ENCODE measurements around the gene B4GALT4.

Gene B4GALT4

DNA sequence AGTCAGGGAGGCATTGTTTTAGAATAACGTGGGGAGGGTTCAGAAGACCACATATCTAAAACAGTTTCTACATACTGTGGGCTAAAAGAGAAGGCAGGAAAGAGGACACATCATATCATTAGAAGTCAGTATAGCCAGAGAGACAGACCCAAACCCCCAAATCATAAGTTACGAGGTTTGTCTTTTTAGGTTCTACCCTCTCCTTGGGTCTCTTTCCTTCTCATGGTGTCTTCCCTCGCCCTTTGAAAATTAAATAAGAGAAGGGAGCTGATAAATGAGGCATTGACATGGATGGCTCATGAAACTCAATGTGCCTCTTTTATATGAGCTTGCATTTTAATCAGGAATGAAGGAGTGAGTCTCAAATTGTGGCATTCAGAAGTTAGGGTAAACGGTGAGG is 63.9 kb downstream of the B4GALT4 start:
- no peak overlapping the region for H3K4me2 ChIP-seq (ENCODE audit: low read depth, low read length, poor library complexity, severe bottlenecking)
- H3K27me3 ChIP-seq (ENCODE audit: insufficient read depth, low read length, poor library complexity, severe bottlenecking) = no peaks in the 10 kb centered on the region
- TF ChIP-seq, protein P1, sequence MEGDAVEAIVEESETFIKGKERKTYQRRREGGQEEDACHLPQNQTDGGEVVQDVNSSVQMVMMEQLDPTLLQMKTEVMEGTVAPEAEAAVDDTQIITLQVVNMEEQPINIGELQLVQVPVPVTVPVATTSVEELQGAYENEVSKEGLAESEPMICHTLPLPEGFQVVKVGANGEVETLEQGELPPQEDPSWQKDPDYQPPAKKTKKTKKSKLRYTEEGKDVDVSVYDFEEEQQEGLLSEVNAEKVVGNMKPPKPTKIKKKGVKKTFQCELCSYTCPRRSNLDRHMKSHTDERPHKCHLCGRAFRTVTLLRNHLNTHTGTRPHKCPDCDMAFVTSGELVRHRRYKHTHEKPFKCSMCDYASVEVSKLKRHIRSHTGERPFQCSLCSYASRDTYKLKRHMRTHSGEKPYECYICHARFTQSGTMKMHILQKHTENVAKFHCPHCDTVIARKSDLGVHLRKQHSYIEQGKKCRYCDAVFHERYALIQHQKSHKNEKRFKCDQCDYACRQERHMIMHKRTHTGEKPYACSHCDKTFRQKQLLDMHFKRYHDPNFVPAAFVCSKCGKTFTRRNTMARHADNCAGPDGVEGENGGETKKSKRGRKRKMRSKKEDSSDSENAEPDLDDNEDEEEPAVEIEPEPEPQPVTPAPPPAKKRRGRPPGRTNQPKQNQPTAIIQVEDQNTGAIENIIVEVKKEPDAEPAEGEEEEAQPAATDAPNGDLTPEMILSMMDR (conservative IDR thresholded peaks at IDR 0.05; ENCODE audit: low read length) = no peak
- TF ChIP-seq EZH2phosphoT487 (IDR thresholded peaks at IDR 0.05; ENCODE audit: borderline replicate concordance) = no peak
- no peaks in the 10 kb centered on the region for H4K20me1 ChIP-seq (ENCODE audit: insufficient read depth, low read length, poor library complexity, severe bottlenecking)
- no peak overlapping the region for H3K4me3 ChIP-seq (ENCODE audit: low read length, poor library complexity, severe bottlenecking)
- no peaks in the 10 kb centered on the region for H3F3A ChIP-seq (ENCODE audit: low read depth)
- H2AFZ ChIP-seq (ENCODE audit: low read length) = no peak overlapping the region
- no peaks in the 10 kb centered on the region for H3K4me1 ChIP-seq (ENCODE audit: insufficient read depth, low read length, poor library complexity, severe bottlenecking)
- no peaks in the 10 kb centered on the region for H3K9me3 ChIP-seq (ENCODE audit: insufficient read depth, low read depth, low read length)
- no peak overlapping the region for H3K9ac ChIP-seq (ENCODE audit: low read depth, low read length, poor library complexity, severe bottlenecking)
- no peaks in the 10 kb centered on the region for H3K79me2 ChIP-seq (ENCODE audit: insufficient read depth, low read length)
- H3K9me2 ChIP-seq (replicated peaks; ENCODE audit: low read depth, low read length) = no peaks in the 10 kb centered on the region
- H3K36me3 ChIP-seq (ENCODE audit: insufficient read depth, low read length) = no peaks in the 10 kb centered on the region

DNA sequence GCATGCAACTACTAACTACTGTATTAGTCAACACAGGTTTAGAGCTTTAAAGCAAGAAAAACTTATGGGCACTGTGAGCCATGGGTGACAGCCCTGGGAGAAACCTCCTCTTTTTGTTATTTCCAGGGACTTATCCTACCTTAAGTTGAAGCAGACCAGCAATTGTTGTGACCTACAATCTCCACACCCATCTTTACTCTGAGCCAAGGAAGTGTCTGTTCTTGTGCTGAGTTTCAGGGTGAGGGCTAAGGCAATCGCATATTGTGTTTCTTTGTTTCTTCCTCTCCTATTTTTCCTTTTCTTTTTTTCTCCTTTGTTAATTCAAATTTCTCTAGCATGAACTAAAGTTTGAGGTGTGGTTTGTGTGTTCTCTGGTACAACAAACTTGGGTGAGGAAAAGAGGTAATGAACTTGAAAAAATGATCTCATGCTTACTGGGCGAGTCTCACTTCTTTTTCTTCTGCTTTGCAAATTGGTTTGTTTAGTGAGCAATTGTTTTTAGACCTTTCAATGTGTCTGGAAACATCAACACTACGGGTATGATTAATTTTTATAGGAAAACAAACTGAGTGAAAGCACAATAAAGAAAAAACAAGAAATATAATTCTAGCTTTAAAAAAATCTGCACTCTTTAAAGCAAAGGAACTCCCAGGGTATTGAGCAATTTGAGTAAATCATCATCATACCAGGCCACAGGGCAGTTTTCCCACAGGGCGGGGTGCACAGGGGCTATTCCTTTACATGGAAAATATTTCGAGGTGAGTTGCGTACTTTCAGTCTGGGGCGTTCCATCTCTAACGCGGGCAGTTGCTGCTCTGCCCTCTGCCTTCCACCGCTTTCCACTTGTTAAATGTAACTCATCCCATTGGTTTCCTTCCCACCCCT is 64.6 kb downstream of the B4GALT4 start:
- Histone ChIP-seq H3K9me2 (replicated peaks; ENCODE audit: low read depth, low read length) (no peaks in the 10 kb centered on the region), H3K4me3 (ENCODE audit: low read length, poor library complexity, severe bottlenecking) (no peak overlapping the region), H3K79me2 (ENCODE audit: insufficient read depth, low read length) (no peaks in the 10 kb centered on the region), H3K9ac (ENCODE audit: low read depth, low read length, poor library complexity, severe bottlenecking) (no peak overlapping the region), H3K9me3 (ENCODE audit: insufficient read depth, low read depth, low read length) (no peaks in the 10 kb centered on the region), H3K4me2 (ENCODE audit: low read depth, low read length, poor library complexity, severe bottlenecking) (no peak overlapping the region), H3K27me3 (ENCODE audit: insufficient read depth, low read length, poor library complexity, severe bottlenecking) (no peaks in the 10 kb centered on the region), H3K4me1 (ENCODE audit: insufficient read depth, low read length, poor library complexity, severe bottlenecking) (no peaks in the 10 kb centered on the region), H3K36me3 (ENCODE audit: insufficient read depth, low read length) (no peaks in the 10 kb centered on the region), H2AFZ (ENCODE audit: low read length) (no peak overlapping the region), H4K20me1 (ENCODE audit: insufficient read depth, low read length, poor library complexity, severe bottlenecking) (no peaks in the 10 kb centered on the region), H3F3A (ENCODE audit: low read depth) (no peaks in the 10 kb centered on the region)
- TF ChIP-seq EZH2phosphoT487 (IDR thresholded peaks at IDR 0.05; ENCODE audit: borderline replicate concordance) = no peak
- TF ChIP-seq, protein P1 (conservative IDR thresholded peaks at IDR 0.05; ENCODE audit: low read length) = no peak

DNA sequence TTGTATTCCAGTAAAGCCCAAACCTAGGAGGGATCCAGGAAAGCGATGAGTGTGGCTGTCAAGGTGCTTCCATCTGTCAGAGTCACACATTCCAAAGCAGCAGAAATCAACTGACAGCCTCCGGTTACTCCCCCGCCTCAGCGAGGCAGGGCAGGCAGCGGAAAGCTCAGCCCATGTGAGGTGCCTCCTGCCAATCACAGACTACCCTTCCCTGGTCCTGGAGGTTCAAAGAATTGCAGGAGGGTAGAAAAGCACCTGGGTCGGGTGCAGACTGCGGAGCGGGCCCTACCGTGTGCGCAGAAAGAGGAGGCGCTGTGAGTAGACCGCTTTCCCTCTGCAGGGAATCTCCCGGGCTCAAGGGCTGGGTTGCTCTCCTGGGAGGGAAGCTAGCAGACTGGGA is 67.4 kb downstream of the B4GALT4 start, which contains the start of gene UPK1B:
Gene UPK1B (plus strand): TSS at position 274 of the 400 bp plus-strand sequence. CDS start 13,144 bp downstream, outside the sequence.
- no peaks in the 10 kb centered on the region for H3K4me1 ChIP-seq (ENCODE audit: insufficient read depth, low read length, poor library complexity, severe bottlenecking)
- H3K4me3 ChIP-seq (ENCODE audit: low read length, poor library complexity, severe bottlenecking) = no peak within 1 kb of the TSS
- H2AFZ ChIP-seq (ENCODE audit: low read length) = no peak within 1 kb of the TSS
- H3K9ac ChIP-seq (ENCODE audit: low read depth, low read length, poor library complexity, severe bottlenecking) = no peak within 1 kb of the TSS
- no peak within 1 kb of the TSS for H3K4me2 ChIP-seq (ENCODE audit: low read depth, low read length, poor library complexity, severe bottlenecking)
- H3K9me2 ChIP-seq (replicated peaks; ENCODE audit: low read depth, low read length) = no peaks in the 10 kb centered on the region
- H3K9me3 ChIP-seq (ENCODE audit: insufficient read depth, low read depth, low read length) = no peaks in the 10 kb centered on the region
- no peaks in the 10 kb centered on the region for H4K20me1 ChIP-seq (ENCODE audit: insufficient read depth, low read length, poor library complexity, severe bottlenecking)
- no peaks in the 10 kb centered on the region for H3K79me2 ChIP-seq (ENCODE audit: insufficient read depth, low read length)
- no peaks in the 10 kb centered on the region for H3F3A ChIP-seq (ENCODE audit: low read depth)
- TF ChIP-seq, protein P1 (conservative IDR thresholded peaks at IDR 0.05; ENCODE audit: low read length) = no peak
- TF ChIP-seq EZH2phosphoT487 (IDR thresholded peaks at IDR 0.05; ENCODE audit: borderline replicate concordance) = no peak
- no peaks in the 10 kb centered on the region for H3K36me3 ChIP-seq (ENCODE audit: insufficient read depth, low read length)
- no peaks in the 10 kb centered on the region for H3K27me3 ChIP-seq (ENCODE audit: insufficient read depth, low read length, poor library complexity, severe bottlenecking)
